ENCODE measurements around the gene FBXO34.

Gene FBXO34

GRCh38 chr14:55272922-55273321, 1.7 kb downstream of the FBXO34 start:
- DNase-seq (ENCODE audit: low spot score): no peak

DNA sequence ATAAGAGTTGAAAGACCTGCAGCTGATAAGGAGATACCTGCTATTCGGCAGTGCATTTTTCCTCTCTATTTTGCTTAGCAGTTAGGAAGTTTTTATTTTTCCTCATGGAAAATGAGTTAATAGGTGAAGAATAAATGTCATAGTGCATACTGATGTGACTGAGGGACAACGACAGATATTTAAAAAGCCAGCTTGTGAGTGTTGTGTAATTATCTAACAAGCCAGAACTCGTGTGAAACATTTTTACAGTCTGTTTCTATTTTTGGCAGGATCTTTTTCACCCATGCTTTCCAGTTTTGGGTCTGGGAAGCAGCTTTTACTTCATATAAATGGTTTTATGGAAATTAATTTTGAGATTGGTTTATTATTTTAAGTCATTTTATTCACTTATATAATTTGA, 2.9 kb downstream of the FBXO34 start:
- DNase-seq (ENCODE audit: low spot score): no peak

DNA sequence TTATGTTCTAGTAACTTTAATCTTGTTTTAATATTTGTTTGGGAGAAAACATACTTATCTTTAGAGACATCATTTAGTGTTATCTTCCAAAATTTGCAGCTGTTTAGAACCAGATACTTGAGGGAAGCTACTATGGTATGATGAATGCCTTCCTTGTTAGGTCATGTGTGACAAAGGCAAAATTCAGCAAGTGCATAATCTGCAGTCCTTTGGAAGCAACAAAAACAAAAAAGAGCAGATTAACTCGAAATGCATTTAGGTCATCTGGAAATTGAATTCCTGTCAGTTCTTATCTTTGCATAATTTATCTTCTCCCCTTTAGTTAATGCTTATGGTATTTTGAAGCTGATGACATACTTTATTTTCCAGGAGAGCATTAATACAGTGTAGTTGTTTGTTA, 3.5 kb downstream of the FBXO34 start:
- no peak for DNase-seq (ENCODE audit: low spot score)

DNA sequence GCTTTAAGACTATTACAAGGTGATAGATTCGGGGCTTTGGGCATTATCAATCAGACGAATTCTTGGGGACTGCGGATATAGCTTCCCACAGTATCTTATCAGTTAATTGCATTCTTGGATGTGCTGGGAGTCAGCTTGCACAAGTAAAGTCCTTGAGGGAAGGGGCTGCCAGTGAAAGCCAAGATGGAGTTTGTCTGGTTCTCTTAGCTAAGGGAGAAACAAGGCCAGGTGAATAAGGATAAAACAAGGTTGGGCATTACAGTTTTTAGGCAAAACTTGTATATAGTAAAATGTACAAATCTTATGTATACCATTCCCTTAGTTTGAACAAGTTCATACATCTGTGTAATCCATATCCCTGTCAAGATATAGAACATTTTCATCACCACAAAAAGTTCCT, 5.5 kb downstream of the FBXO34 start:
- DNase-seq (ENCODE audit: low spot score): no peak

GRCh38 chr14:55277972-55278740, 6.9 kb downstream of the FBXO34 start:
- no peak for DNase-seq (ENCODE audit: low spot score)

DNA sequence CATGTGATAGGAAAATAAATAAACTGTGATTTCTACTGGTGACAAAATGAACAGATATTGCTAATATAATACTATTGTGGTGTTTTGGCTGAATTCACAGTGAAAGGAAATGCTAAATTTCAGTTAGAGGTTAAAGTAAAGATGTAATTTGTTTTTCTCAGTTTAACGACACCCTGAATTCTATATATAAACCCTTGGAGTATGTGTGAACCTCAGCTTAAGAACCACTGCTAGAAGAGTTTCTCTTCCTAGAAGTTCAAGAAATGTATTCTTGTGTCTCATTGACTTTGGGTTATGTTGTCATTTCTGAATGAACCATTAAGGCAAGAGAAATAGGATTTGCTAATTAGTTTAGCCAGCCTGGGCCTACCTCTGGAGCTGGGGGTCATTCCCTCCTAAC, 8.2 kb downstream of the FBXO34 start:
- no peak for DNase-seq (ENCODE audit: low spot score)

DNA sequence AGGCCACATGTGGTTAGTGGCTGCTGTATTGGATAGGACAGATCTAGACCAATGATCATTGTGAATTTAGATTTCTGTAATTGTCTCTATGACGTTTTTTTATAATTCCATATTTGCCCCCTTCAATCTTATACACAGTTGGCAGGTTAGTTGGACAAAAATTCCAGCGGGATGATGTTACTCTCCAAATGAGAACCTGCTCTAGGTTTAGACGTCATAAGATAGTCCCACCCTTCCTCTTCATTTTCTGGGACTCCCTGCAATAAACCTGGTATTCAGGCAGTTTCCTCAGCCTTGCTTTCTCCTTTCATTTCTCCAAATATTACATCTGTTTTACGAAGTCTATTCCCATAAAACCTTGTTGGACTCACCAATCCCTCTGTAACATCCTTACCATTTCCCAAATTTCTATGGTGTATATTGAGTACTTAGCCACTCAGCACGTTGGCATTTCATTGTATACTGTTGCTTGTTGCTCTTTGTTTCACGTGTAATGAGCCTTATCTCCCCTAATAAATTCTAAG, 10.2 kb downstream of the FBXO34 start:
- no peak for DNase-seq (ENCODE audit: low spot score)

DNA sequence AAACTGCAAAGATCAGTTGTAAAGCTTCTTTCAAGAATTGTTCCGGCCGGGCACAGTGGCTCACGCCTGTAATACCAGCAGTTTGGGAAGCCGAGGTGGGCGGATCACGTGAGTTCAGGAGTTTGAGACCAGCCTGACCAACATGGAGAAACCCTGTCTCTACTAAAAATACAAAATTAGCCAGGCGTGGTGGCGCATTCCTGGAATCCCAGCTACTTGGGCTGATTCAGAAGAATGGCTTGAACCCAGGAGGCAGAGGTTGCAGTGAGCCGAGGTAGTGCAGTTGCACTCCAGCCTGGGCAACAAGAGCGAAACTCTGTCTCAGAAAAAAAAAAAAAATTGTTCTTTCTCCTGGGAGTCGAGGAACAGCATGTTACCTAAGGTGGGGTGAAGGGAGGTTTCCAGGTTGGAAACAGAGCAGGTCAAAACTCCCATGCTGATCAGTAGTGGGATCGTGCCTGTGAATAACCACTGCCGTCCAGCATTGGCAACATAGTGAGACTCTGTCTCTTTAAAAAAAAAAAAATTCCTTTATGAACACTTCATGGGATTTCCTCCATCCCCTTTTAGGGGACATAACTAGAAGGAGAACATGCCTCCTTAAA, 13.9 kb downstream of the FBXO34 start:
- no peak for DNase-seq (ENCODE audit: low spot score)

GRCh38 chr14:55288439-55288838, 17.2 kb downstream of the FBXO34 start:
- DNase-seq (ENCODE audit: low spot score): no peak

- no peak for DNase-seq (ENCODE audit: low spot score)
Measured at GRCh38 chr14:55291480-55292081, 20.4 kb downstream of the FBXO34 start.

DNA sequence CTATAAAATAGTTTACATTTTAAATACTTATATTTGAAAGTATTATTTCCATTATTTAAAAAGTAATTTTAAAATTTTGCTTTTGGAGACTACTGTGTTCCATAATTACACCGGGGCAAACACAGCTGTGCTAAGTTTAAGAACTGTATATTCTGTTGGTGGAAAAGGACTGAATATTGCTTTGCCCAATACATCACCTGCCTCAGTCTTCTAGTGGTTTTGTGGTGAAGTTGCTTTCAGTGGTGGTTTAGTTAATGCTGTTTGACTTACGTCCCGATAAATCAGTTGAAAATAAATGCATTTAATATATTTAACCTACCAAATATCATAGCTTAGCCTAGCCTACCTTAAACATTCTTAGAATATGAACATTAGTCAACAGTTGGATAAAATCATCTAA, 23.4 kb downstream of the FBXO34 start:
- peak; percentile 22 for DNase-seq (ENCODE audit: low spot score)

DNA sequence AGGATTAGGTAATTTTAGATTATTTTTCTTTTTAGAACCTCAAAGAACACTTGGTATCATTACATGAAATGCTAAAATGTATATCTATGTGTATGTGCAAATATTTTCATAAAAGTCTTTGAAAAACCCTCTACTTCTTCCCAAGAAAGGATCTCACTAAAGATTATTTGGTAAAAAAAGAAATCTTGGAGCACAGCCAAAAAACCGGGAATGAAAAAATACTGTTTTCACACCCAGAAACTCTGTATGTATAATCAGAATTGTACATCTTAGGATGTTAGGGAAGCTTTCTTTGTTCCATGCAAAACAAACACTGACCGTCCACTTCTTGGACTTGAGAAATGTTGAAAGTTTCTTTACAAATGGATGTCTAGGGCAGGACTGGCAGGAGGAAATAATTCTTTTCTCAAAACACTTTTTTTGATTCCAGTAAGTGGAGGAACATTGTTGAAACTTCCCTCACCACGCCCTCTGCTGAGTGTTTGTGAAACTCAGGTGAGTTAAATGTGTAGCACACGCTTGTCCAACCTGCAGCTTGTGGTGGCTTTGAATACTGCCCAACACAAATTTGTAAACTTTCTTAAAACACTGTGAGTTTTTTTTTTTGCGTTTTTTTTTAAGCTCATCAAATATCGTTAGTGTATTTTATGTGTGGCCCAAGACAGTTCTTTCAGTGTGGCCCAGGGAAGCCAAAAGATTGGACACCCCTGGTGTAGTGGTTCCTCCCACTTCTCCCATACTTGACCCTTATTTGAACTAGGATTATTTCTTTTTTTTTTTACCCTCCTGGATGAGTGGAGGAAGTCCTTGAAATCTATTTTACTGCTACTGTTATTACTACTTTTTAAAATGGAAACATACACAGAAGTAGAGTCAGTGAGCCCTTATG, 26.6 kb downstream of the FBXO34 start:
- DNase-seq (ENCODE audit: low spot score): peak; percentile 50

DNA sequence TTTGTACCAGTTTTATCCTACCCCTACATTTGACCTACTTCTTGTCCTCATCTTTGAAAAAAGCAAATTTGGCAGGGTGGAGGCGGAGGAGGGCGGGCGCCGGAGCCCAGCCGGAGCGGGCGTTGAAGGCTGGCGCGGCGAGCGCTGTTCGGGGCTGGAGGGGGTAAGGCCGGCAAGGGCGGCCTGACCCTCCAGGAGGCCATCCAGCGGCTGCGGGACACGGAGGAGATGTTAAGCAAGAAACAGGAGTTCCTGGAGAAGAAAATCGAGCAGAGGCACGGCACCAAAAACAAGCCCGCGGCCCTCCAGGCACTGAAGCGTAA, 27.2 kb downstream of the FBXO34 start:
- no peak for DNase-seq (ENCODE audit: low spot score)

DNA sequence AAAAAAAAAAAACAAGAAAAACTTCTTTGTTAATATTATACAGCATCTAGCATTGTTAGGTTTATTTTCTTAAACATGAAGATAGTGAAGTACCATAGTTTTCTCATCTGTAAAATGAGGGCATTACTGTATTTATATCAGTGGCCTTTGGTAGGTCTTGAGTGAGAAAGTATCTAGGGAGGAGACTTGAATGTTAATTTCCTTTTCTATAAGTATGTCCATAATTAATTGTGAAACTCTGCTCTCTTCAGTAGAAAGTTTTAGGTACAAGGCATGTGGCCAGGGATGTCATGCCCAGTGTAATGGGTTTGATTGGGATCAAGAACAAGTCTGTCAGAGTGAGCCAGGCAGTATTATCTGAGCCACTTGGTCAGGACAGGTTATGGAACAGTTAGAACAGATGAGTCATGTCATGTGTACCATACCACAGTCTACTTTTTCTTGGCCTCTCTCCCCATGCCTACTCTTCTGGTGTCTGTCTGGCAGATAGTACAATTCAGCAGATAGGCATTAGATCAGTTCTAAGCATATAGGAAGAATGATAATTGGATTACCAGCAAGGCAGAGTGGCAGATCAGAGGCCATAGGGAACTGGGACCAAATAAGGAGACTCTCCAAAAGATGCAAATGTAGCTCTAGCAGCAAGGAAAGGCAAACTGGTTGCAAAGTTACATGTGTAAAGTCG, 30.4 kb downstream of the FBXO34 start:
- DNase-seq (ENCODE audit: low spot score): no peak

DNA sequence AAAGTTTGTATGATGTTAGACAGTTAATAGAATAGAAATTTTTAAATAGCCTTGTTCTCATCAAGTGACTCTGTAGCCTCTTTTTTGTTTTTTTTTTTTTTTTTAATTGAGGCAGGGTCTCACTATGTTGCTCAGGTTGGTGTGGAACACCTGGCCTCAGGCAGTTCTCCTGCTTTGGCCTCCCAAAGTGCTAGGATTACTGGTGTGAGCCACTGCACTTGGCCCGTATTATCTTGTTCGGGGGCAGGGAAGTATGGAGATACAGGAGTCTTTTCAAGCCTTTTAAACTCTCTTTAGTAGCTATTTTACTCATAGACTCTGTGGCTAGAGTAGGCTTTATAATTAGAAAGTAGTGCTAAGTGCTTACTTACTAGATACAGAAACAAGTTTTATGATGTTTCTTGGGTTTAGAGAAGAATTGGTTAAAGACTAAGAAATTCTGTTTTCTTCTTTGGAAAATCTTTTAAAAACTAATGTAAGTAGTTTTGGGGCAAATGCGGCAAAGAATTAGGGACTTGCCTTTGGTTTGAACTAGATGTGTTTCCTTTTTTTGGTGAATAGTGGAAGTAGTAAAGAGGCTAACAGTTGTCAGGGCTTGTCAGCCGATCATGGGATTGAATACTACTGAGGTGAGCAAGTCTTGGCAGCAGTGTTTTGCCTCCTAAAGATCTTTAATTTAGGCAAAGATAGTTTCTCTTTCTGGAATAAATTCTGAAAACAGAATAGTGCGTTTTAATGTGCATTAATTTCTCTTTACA, 31.3 kb downstream of the FBXO34 start:
- no peak for DNase-seq (ENCODE audit: low spot score)

DNA sequence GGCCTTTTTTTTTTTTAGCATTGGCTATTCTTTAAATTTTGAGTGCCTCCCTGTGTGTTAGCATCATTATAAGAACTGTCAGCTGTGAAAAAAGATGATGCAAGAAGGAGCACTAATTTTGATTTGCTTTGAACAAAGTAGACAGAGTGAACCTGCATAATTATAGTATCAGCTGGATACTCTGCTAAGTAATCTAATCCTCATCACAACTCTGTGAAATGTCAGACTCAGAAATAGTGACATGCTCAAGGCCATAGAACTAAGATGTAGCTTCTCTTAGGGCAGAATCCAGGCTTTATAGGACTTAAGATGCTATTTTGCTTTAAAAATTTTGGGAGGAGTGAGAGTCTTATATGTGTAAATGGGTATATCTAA, 31.9 kb downstream of the FBXO34 start:
- no peak for DNase-seq (ENCODE audit: low spot score)

DNA sequence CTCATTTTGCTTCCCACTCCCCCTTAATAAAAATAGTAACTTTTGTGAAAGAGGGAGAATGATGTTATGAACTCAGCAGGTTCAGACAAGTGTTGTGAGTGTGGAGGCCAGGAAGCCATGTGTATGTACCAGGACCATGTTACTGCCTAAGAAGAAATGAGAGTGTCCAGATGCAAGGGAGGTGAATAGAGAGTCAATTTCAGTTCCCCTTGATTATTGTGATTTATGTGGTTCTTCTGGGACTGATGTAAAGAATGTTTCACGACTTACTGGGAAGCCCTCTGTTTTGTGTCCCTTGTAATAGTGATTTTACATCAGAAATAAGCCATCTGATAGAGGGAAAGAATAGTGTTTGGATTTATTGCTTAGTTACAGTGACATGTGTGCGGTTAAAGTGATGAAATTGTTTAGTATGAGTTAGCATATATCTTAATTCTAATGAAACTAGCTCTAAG, 32.5 kb downstream of the FBXO34 start:
- DNase-seq (ENCODE audit: low spot score): no peak

DNA sequence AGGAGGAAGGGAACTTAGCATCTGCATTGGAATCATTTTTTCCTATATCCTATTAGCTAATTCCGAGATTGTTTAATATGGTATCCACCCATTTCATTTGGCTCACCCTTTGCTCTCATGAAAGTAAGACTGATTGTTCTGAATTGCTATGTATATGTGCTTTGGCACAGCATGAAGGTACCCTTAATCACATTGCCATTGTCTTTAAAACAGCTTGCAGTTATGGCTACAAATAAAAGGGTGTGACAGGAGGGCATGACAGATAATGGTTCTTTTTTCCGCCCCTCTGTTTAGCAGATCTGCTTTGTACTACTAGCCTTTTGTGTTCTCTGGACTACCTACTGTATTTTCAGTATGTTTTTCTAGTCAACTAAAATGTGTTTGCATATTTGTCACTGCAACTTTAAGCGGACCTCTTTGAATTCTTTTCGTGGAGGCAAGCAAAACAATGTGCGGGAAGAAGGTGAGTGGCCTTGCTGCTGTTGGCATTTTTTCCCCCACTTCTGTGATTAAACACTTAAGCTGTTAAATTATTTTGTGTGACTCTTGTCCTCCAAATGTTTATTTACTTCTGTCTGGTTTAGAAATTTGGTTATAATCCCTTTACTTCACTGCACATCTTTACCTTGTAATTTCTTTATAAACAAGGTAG, 35.8 kb downstream of the FBXO34 start:
- DNase-seq (ENCODE audit: low spot score): no peak

- no peak for DNase-seq (ENCODE audit: low spot score)
Measured at GRCh38 chr14:55309154-55309553, 37.9 kb downstream of the FBXO34 start.

- no peak for DNase-seq (ENCODE audit: low spot score)
Measured at GRCh38 chr14:55309761-55310365, 38.6 kb downstream of the FBXO34 start.

Measured in CD4-positive, alpha-beta T cell treated with Interleukin-2 at 100 ng/mL for 4 hours (primary cell).